K562 treated with DMSO at 1 percent for 48 hours (cell line): Measurements from ENCODE around the gene C4orf46. TPM values are rescaled to one million over a fixed set of nuclear protein-coding genes. Genes with fewer than 3 reads are reported as not detected.

Experiments used
- total RNA-seq: library from RNA; unstranded; fragments of 300-600 nt; gene quantifications from 2 replicates; pipeline ENCODE4 v1.2.3, GENCODE V29; 2022; ENCODE audit warnings: low replicate concordance; ENCODE audit errors: extremely low read depth

Gene C4orf46
- not detected in 2 replicates for total RNA-seq

GRCh38 chr4:158671665-158671914 lies at the start of gene C4orf46:
Gene C4orf46, minus strand, starts transcription at chr4:158671887. Its CDS starts 86 bp downstream, at chr4:158671801.

GRCh38 chr4:158671915-158672806 lies 474 bp upstream of the C4orf46 start, which contains the start of gene ETFDH:
Gene ETFDH, plus strand, starts transcription at chr4:158672296. Its CDS starts 161 bp downstream, at chr4:158672457.

Other genes with a start within 250 kb of the C4orf46 start
- gene RXFP1, start 150.0 kb downstream of the C4orf46 start, total RNA-seq = not detected in 2 replicates
- gene ETFDH, start 409 bp upstream of the C4orf46 start, total RNA-seq = not detected in 2 replicates
- not detected in 2 replicates for gene PPID, start 51.5 kb upstream of the C4orf46 start, total RNA-seq
- not detected in 2 replicates for gene FNIP2, start 97.1 kb upstream of the C4orf46 start, total RNA-seq